Activated CD8-positive, alpha-beta T cell treated with anti-CD3 and anti-CD28 coated beads for 36 hours (primary cell): ENCODE data around the gene RTN1. TPM values are rescaled to one million over a fixed set of nuclear protein-coding genes. Genes with fewer than 3 reads are reported as not detected.

Experiments used
- ATAC-seq: fragments of 200-7000 bp; cut with Tn5 transposase; one replicate; pipeline ENCODE4 v1.10.0; 2021; ENCODE audit warnings: mild to moderate bottlenecking, moderate library complexity
- CTCF ChIA-PET: fragments of 350-600 bp; sonication (Branson Sonifier 250); formaldehyde crosslinking; loops from one replicate; lab custom pipeline; 2021; ENCODE audit warnings: antibody characterized with exemption; lab: Charles Lee
- POLR2A ChIA-PET: fragments of 350-600 bp; sonication (Branson Sonifier 250); formaldehyde crosslinking; loops from one replicate; lab custom pipeline; 2021; ENCODE audit warnings: antibody characterized with exemption; lab: Charles Lee
- DNase-seq: peaks from one replicate; pipeline ENCODE4 v3.0.0-alpha.2; 2020
- H3K27ac Mint-ChIP-seq: one replicate; pipeline ENCODE4 v1.8.0; 2021; ENCODE audit warnings: mild to moderate bottlenecking, mixed read lengths
- H3K27me3 Mint-ChIP-seq: one replicate; pipeline ENCODE4 v1.8.0; 2021; ENCODE audit warnings: mixed read lengths
- H3K36me3 Mint-ChIP-seq: one replicate; pipeline ENCODE4 v1.8.0; 2021; ENCODE audit warnings: low read depth, mixed read lengths
- H3K4me1 Mint-ChIP-seq: one replicate; pipeline ENCODE4 v1.8.0; 2021; ENCODE audit warnings: low read depth, mixed read lengths
- H3K4me3 Mint-ChIP-seq: one replicate; pipeline ENCODE4 v1.8.0; 2021; ENCODE audit warnings: mild to moderate bottlenecking, moderate library complexity, mixed read lengths
- H3K9me3 Mint-ChIP-seq: one replicate; pipeline ENCODE4 v1.8.0; 2021; ENCODE audit warnings: mixed read lengths
- CTCF ChIP-seq: fragments of 200-600 bp; IDR thresholded peaks from one replicate; pipeline ENCODE4 v1.8.0; 2022; ENCODE audit warnings: antibody characterized with exemption, mild to moderate bottlenecking
- intact Hi-C: fragments of 100-400 bp; cut with micrococcal nuclease; formaldehyde crosslinking; loops from one replicate; pipeline ENCODE4 v1.10.0; 2022
- total RNA-seq, 2 experiments: library from RNA; stranded (reverse); gene quantifications; one replicate each; pipeline ENCODE4 v1.2.3, GENCODE V29; 2021

Gene RTN1
- total RNA-seq, 2 experiments from 2014 or later: not detected

- Mint-ChIP-seq H3K4me3 (no peak overlapping the region), H3K9me3 (no peaks in the 10 kb centered on the region), H3K36me3 (no peaks in the 10 kb centered on the region), H3K4me1 (no peaks in the 10 kb centered on the region), H3K27ac (no peak overlapping the region), H3K27me3 (peaks cover 3% of the 10 kb centered on the region)
- ATAC-seq: no peak
- TF ChIP-seq CTCF: no peak
- intact Hi-C loops: no loop called here
- CTCF ChIA-PET: no interaction called here
- POLR2A ChIA-PET: no interaction called here
- no peak for DNase-seq
These were observed 101.0 kb downstream of the RTN1 start for GRCh38 chr14:59769586-59769985.

GRCh38 chr14:59768855-59769375 is 101.7 kb downstream of the RTN1 start:
- TF ChIP-seq CTCF: no peak
- H3K36me3 Mint-ChIP-seq: no peaks in the 10 kb centered on the region
- H3K27me3 Mint-ChIP-seq: peaks cover 3% of the 10 kb centered on the region
- intact Hi-C loops: no loop called here
- H3K4me1 Mint-ChIP-seq: no peaks in the 10 kb centered on the region
- H3K9me3 Mint-ChIP-seq: no peaks in the 10 kb centered on the region
- CTCF ChIA-PET: no interaction called here
- no peak overlapping the region for H3K4me3 Mint-ChIP-seq
- POLR2A ChIA-PET: no interaction called here
- ATAC-seq (no peak), DNase-seq (no peak)
- H3K27ac Mint-ChIP-seq: no peak overlapping the region

DNA sequence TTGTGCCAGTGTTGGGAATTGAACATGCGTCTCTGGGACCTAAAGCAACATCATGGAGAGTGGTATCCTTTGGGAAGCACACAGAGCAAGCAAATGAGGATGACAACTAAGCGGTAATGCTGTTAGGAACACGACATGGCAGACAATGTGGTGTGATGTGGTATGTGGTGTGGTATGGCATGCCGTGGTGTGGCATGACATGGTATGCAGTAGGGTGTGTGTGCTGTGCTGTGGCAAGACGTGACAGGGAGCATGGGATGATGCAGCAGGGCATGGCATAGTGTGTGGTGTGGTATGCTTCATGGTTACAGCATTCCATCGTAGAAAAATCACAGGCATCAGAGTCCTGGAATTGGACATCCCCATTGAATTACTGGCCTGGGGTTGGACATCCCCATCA is 108.7 kb downstream of the RTN1 start:
- POLR2A ChIA-PET: no interaction called here
- Mint-ChIP-seq H3K4me1 (no peaks in the 10 kb centered on the region), H3K27ac (no peak overlapping the region), H3K9me3 (no peaks in the 10 kb centered on the region), H3K27me3 (peaks cover 11% of the 10 kb centered on the region), H3K4me3 (no peak overlapping the region), H3K36me3 (no peaks in the 10 kb centered on the region)
- intact Hi-C loops: no loop called here
- ATAC-seq (no peak), DNase-seq (no peak)
- CTCF ChIA-PET: no interaction called here
- no peak for TF ChIP-seq CTCF

- POLR2A ChIA-PET: no interaction called here
- ATAC-seq: no peak
- no peak overlapping the region for H3K27ac Mint-ChIP-seq
- CTCF ChIA-PET: no interaction called here
- intact Hi-C loops: no loop called here
- no peaks in the 10 kb centered on the region for H3K4me1 Mint-ChIP-seq
- no peak for TF ChIP-seq CTCF
- H3K27me3 Mint-ChIP-seq: peaks cover 14% of the 10 kb centered on the region
- H3K9me3 Mint-ChIP-seq: no peaks in the 10 kb centered on the region
- H3K4me3 Mint-ChIP-seq: no peak overlapping the region
- no peaks in the 10 kb centered on the region for H3K36me3 Mint-ChIP-seq
- no peak for DNase-seq
These were observed 115.0 kb downstream of the RTN1 start for GRCh38 chr14:59755409-59756135.

DNA sequence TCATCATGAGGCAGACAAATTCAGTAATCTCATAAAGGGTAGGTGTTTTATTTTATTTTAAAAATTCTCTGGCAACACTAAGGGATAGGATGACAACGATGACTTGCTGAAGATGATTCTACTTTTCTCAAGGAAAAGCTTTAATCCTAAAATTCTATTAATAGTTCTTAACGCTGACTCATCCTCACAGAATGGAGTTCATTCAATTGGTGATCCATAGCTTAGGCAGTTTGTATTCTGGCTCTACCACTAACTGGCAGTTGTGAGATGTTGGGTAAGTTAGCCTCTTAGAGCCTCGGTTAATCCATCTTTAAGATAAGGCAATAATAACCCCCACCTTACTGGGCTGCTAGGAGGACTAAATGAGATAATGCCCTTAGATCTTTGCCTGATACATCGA is 116.3 kb downstream of the RTN1 start:
- intact Hi-C loops: no loop called here
- Mint-ChIP-seq H3K9me3 (no peaks in the 10 kb centered on the region), H3K27ac (no peak overlapping the region), H3K27me3 (peaks cover 14% of the 10 kb centered on the region), H3K4me3 (no peak overlapping the region), H3K4me1 (no peaks in the 10 kb centered on the region), H3K36me3 (no peaks in the 10 kb centered on the region)
- CTCF ChIA-PET: interaction anchor here (1.2 kb wide), 1 partner anchor 122 kb away, joined by 3 read pairs; no protein-coding TSS in a partner anchor
- DNase-seq (no peak), ATAC-seq (no peak)
- TF ChIP-seq CTCF: no peak
- POLR2A ChIA-PET: no interaction called here
